Stimulated activated CD4-positive, alpha-beta T cell treated with anti-CD3 and anti-CD28 coated beads, Interleukin-1b, Interleukin-23, amount 100 ng/mL, for 1 hour (primary cell): ENCODE data around the gene TRIM7.
"Not testable (repeated sequence)": the region's sequence is repeated elsewhere in the genome, so short reads cannot be mapped to it uniquely, and the experiment has no call there.

Experiments used
- DNase-seq, 2 donors: peaks; one replicate each; pipeline ENCODE4 v3.0.0-alpha.2; 2020; ENCODE audit warnings: low read depth in 2 of 2

TRIM7 gene

GRCh38 chr5:181151146-181151545 is 53.9 kb downstream of the TRIM7 start:
- DNase-seq, result no peak

GRCh38 chr5:181149806-181150733 is 54.9 kb downstream of the TRIM7 start:
- no peak for DNase-seq

- no peak for DNase-seq
Observed at GRCh38 chr5:181149355-181149754, 55.6 kb downstream of the TRIM7 start.

- not testable (repeated sequence) for DNase-seq
Observed at GRCh38 chr5:181146927-181147636, 57.9 kb downstream of the TRIM7 start, which contains the start of gene OR2V2. TSS of gene OR2V2 (plus strand) at chr5:181147586. CDS start at chr5:181154943, 7,357 bp downstream.

GRCh38 chr5:181145133-181145532 is 59.9 kb downstream of the TRIM7 start:
- DNase-seq, result no peak
